GM12878 (cell line): ENCODE measurements around the gene MAVS. TPM values are rescaled to one million over a fixed set of nuclear protein-coding genes. Genes with fewer than 3 reads are reported as not detected.

Experiments used
- ATAC-seq: fragments of 200-7000 bp; cut with Tn5 transposase; 3 replicates; pipeline ENCODE4 v1.9.1; 2020; ENCODE audit warnings: mild to moderate bottlenecking, moderate library complexity
- BruUV-seq: library from RNA; stranded (reverse); fragments of 400-500 nt; replicated peaks from 2 replicates; lab custom pipeline; 2021; lab: Mats Ljungman, UMichigan
- CTCF ChIA-PET: fragments of 300-600 bp; sonication (Branson Sonifier 250); formaldehyde crosslinking; extraction: SDS; loops from one replicate; lab custom pipeline; 2021; ENCODE audit warnings: inconsistent platforms; lab: Yijun Ruan, JAX
- POLR2A ChIA-PET: fragments of 350-600 bp; formaldehyde crosslinking; extraction: SDS; loops from one replicate; lab custom pipeline; 2021; ENCODE audit warnings: inconsistent platforms; lab: Charles Lee
- RAD21 ChIA-PET: fragments of 300-600 bp; sonication (Branson Sonifier 250); formaldehyde crosslinking; loops from one replicate; lab custom pipeline; 2023; ENCODE audit warnings: antibody characterized with exemption; ENCODE audit not compliant: unreplicated experiment; lab: Charles Lee
- SMC1A ChIA-PET: fragments of 300-600 bp; sonication (Branson Sonifier 250); formaldehyde crosslinking; loops from one replicate; lab custom pipeline; 2023; ENCODE audit not compliant: unreplicated experiment, uncharacterized antibody; lab: Charles Lee
- DNase-seq: peaks from one replicate; pipeline ENCODE4 v3.0.0-alpha.2; 2011; ENCODE audit warnings: low read depth, low spot score
- FAIRE-seq: peaks from 3 replicates; lab custom pipeline; 2011; peaks lifted over from hg19 to GRCh38; lab: Jason Lieb, UNC
- H2AFZ ChIP-seq: 2 replicates; pipeline ENCODE4 v1.6.0; 2011; ENCODE audit warnings: low read depth, low read length, control low read depth; ENCODE audit not compliant: control insufficient read depth
- H3K27ac ChIP-seq: 2 replicates; pipeline ENCODE4 v1.5.1; 2011; ENCODE audit warnings: control low read depth; ENCODE audit not compliant: control insufficient read depth, insufficient read depth
- H3K27me3 ChIP-seq, 2 experiments: replicated peaks in 1 of 2; 2 replicates each; pipeline versions ENCODE4 v1.6.0 to v1.6.1; 2011; ENCODE audit warnings: low read length in 1 of 2; ENCODE audit not compliant: control insufficient read depth in 2 of 2, insufficient read depth in 2 of 2
- H3K36me3 ChIP-seq, 2 experiments: 2 replicates each; pipeline ENCODE4 v1.5.1; 2011; ENCODE audit warnings: low read length in 1 of 2; ENCODE audit not compliant: control insufficient read depth in 2 of 2, insufficient read depth in 2 of 2
- H3K4me1 ChIP-seq: 2 replicates; pipeline ENCODE4 v1.6.1; 2011; ENCODE audit warnings: mild to moderate bottlenecking, low read length, moderate library complexity, mixed read lengths; ENCODE audit not compliant: control insufficient read depth, insufficient read depth
- H3K4me2 ChIP-seq: 2 replicates; pipeline ENCODE4 v1.6.0; 2011; ENCODE audit warnings: control low read depth; ENCODE audit not compliant: control insufficient read depth, insufficient read depth
- H3K4me3 ChIP-seq: fragments of 200-600 bp; sonication (generic); 2 replicates; pipeline ENCODE4 v1.5.1; 2016
- H3K79me2 ChIP-seq: 2 replicates; pipeline ENCODE4 v1.6.0; 2011; ENCODE audit warnings: low read length; ENCODE audit not compliant: control insufficient read depth, insufficient read depth
- H3K9ac ChIP-seq: 2 replicates; pipeline ENCODE4 v1.8.0; 2011; ENCODE audit warnings: low read length, control low read depth, mixed read lengths; ENCODE audit not compliant: control insufficient read depth, insufficient read depth
- H3K9me3 ChIP-seq: replicated peaks from 3 replicates; pipeline ENCODE4 v1.5.1; 2011; ENCODE audit warnings: mild to moderate bottlenecking, low read length; ENCODE audit not compliant: control insufficient read depth, insufficient read depth
- H4K20me1 ChIP-seq: 2 replicates; pipeline ENCODE4 v1.6.0; 2011; ENCODE audit not compliant: control insufficient read depth, insufficient read depth
- BCL3 ChIP-seq: IDR thresholded peaks from 2 replicates; pipeline ENCODE4 v1.6.1; 2011; ENCODE audit warnings: borderline replicate concordance, low read depth, mild to moderate bottlenecking, moderate library complexity, low read length; ENCODE audit not compliant: insufficient read depth, poor library complexity, severe bottlenecking
- NFYA ChIP-seq: IDR thresholded peaks from 2 replicates; pipeline ENCODE4 v1.6.1; 2011; ENCODE audit warnings: low read depth, mild to moderate bottlenecking, low read length, improper control_type of control experiment, borderline replicate concordance
- NR2F1 ChIP-seq: fragments of 450-650 bp; conservative IDR thresholded peaks from 2 replicates; pipeline ENCODE4 v1.6.1; 2017; ENCODE audit warnings: mild to moderate bottlenecking
- PAX8 ChIP-seq: fragments of 450-650 bp; IDR thresholded peaks from 2 replicates; pipeline ENCODE4 v1.6.1; 2017; ENCODE audit warnings: mild to moderate bottlenecking, moderate library complexity
- POLR2A ChIP-seq: IDR thresholded peaks from 2 replicates; pipeline ENCODE4 v1.6.1; 2011; ENCODE audit warnings: low read depth, mild to moderate bottlenecking, low read length
- SMAD5 ChIP-seq: IDR thresholded peaks from 2 replicates; pipeline ENCODE4 v1.6.1; 2016; ENCODE audit warnings: antibody characterized with exemption, low read depth
- SMC3 ChIP-seq: IDR thresholded peaks from 2 replicates; pipeline ENCODE4 v1.6.1; 2011; ENCODE audit warnings: low read length, improper control_type of control experiment, borderline replicate concordance
- USF2 ChIP-seq: IDR thresholded peaks from 2 replicates; pipeline ENCODE4 v1.6.1; 2011; ENCODE audit warnings: low read depth, low read length, improper control_type of control experiment, borderline replicate concordance
- YY1 ChIP-seq: IDR thresholded peaks from 2 replicates; pipeline ENCODE4 v1.6.1; 2011; ENCODE audit warnings: low read depth, mild to moderate bottlenecking, low read length
- ZNF622 ChIP-seq: fragments of 450-650 bp; IDR thresholded peaks from 2 replicates; pipeline ENCODE4 v1.6.1; 2017; ENCODE audit warnings: mild to moderate bottlenecking, inconsistent platforms
- WGBS: methylation state at CpG from one replicate; pipeline ENCODE4 v1.1.6; 2016; ENCODE audit warnings: low lambda C conversion rate; ENCODE audit not compliant: insufficient replicate concordance, insufficient coverage; ENCODE audit errors: missing lambda C conversion rate; 5-methylcytosine and 5-hydroxymethylcytosine counted together
- in situ Hi-C: fragments of 300-500 bp; cut with MboI; formaldehyde crosslinking; loops from 9 replicates; pipeline ENCODE4 v1.14.3; 2018; ENCODE audit warnings: mixed read lengths
- intact Hi-C: fragments of 100-400 bp; cut with micrococcal nuclease; formaldehyde crosslinking; loops from one replicate; pipeline ENCODE4 v1.14.2; 2022; ENCODE audit not compliant: unreplicated experiment
- polyA plus RNA-seq, 11 experiments: library from polyadenylated mRNA; depleted of rRNA in 4 of 11; unstranded in 6 of 11; stranded (reverse) in 5 of 11; fragments of >200 nt; fragmentation: Nextera tagmentation in 4 of 11; fragmentation: Illumina TruSeq in 1 of 11; extraction: Ambion mirVana in 4 of 11; extraction: Trizol in 1 of 11; gene quantifications; 1 replicate in 1 of 11; 2 replicates in 10 of 11; pipeline versions ENCODE4 v1.2.1 to v1.2.3, GENCODE V29; 2011 to 2016; ENCODE audit warnings: inconsistent platforms in 2 of 11, missing spikeins in 2 of 11, low read depth in 1 of 11
- total RNA-seq, 4 experiments: library from RNA; depleted of rRNA in 3 of 4; stranded (reverse); fragments of >200 nt in 3 of 4; fragmentation: Illumina TruSeq in 1 of 4; extraction: Trizol in 1 of 4; gene quantifications; 2 replicates each; pipeline versions ENCODE4 v1.2.1 to v1.2.3, GENCODE V29; 2013 to 2021
- TF ChIP-seq, protein P1 (sequence below), 3 experiments: IDR thresholded peaks in 2 of 3; conservative IDR thresholded peaks in 1 of 3; 2 replicates each; pipeline ENCODE4 v1.5.1; 2011; ENCODE audit warnings: low read depth in 3 of 3, low read length in 3 of 3, mild to moderate bottlenecking in 3 of 3, control low read depth in 2 of 3, moderate library complexity in 2 of 3, inconsistent platforms in 1 of 3, mixed read lengths in 1 of 3; ENCODE audit not compliant: control insufficient read depth in 2 of 3, insufficient read depth in 1 of 3; ENCODE audit errors: extremely low read depth in 1 of 3
- TF ChIP-seq, protein P2 (sequence below): fragments of 450-650 bp; IDR thresholded peaks from 2 replicates; pipeline ENCODE4 v1.6.1; 2018; ENCODE audit warnings: mild to moderate bottlenecking, low read depth, moderate library complexity; ENCODE audit not compliant: partially characterized antibody

MAVS gene
- total and polyA plus RNA-seq, 10 of the 15 experiments (the other 5 are each of a cell fraction or from before 2014, with no cell fraction given) = 1.6 to 25.2 (median 12.6) TPM

GRCh38 chr20:3862333-3862732, 15.7 kb downstream of the MAVS start:
- TF ChIP-seq SMAD5 = no peak
- no peak for TF ChIP-seq BCL3
- no peak for TF ChIP-seq NFYA
- no peak for TF ChIP-seq SMC3
- TF ChIP-seq USF2 = no peak
- TF ChIP-seq POLR2A = no peak
- TF ChIP-seq, protein P1, sequence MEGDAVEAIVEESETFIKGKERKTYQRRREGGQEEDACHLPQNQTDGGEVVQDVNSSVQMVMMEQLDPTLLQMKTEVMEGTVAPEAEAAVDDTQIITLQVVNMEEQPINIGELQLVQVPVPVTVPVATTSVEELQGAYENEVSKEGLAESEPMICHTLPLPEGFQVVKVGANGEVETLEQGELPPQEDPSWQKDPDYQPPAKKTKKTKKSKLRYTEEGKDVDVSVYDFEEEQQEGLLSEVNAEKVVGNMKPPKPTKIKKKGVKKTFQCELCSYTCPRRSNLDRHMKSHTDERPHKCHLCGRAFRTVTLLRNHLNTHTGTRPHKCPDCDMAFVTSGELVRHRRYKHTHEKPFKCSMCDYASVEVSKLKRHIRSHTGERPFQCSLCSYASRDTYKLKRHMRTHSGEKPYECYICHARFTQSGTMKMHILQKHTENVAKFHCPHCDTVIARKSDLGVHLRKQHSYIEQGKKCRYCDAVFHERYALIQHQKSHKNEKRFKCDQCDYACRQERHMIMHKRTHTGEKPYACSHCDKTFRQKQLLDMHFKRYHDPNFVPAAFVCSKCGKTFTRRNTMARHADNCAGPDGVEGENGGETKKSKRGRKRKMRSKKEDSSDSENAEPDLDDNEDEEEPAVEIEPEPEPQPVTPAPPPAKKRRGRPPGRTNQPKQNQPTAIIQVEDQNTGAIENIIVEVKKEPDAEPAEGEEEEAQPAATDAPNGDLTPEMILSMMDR (IDR thresholded peaks at IDR 0.05 in 2 of 3, conservative IDR thresholded peaks at IDR 0.05 in 1 of 3; ENCODE audit: control insufficient read depth in 2 of 3, extremely low read depth in 1 of 3, insufficient read depth in 1 of 3, low read depth in 3 of 3, low read length in 3 of 3) = no peak
- no peak for TF ChIP-seq YY1
- no peak for TF ChIP-seq PAX8
- no peak for TF ChIP-seq NR2F1
- TF ChIP-seq, protein P2, sequence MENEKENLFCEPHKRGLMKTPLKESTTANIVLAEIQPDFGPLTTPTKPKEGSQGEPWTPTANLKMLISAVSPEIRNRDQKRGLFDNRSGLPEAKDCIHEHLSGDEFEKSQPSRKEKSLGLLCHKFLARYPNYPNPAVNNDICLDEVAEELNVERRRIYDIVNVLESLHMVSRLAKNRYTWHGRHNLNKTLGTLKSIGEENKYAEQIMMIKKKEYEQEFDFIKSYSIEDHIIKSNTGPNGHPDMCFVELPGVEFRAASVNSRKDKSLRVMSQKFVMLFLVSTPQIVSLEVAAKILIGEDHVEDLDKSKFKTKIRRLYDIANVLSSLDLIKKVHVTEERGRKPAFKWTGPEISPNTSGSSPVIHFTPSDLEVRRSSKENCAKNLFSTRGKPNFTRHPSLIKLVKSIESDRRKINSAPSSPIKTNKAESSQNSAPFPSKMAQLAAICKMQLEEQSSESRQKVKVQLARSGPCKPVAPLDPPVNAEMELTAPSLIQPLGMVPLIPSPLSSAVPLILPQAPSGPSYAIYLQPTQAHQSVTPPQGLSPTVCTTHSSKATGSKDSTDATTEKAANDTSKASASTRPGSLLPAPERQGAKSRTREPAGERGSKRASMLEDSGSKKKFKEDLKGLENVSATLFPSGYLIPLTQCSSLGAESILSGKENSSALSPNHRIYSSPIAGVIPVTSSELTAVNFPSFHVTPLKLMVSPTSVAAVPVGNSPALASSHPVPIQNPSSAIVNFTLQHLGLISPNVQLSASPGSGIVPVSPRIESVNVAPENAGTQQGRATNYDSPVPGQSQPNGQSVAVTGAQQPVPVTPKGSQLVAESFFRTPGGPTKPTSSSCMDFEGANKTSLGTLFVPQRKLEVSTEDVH = no peak
- TF ChIP-seq ZNF622 = no peak
- TF ChIP-seq, all 136 proteins: peak for 0
- Histone ChIP-seq H3K4me2 (no peak overlapping the region), H3K4me1 (no peaks in the 10 kb centered on the region; the same call in 1 of the 2 replicates), H3K9me3 (peaks cover 1% of the 10 kb centered on the region; the same call in 1 of the 3 replicates), H3K4me3 (no peak overlapping the region), H3K27ac (no peak overlapping the region), H3K27me3 (no peaks in the 10 kb centered on the region), H4K20me1 (no peaks in the 10 kb centered on the region), H3K36me3 (peaks cover 31 to 39% of the 10 kb centered on the region in 2 experiments), H3K79me2 (no peaks in the 10 kb centered on the region), H3K9ac (no peak overlapping the region), H2AFZ (no peak overlapping the region)
- ChIA-PET POLR2A (no interaction called here), CTCF (no interaction called here), RAD21 (no interaction called here), SMC1A (no interaction called here)
- in situ Hi-C loops = no loop called here
- 100% methylated on average over 1 of the region's 1 CpG for WGBS
- ATAC-seq (no peak), DNase-seq (no peak), FAIRE-seq (no peak)
- no TSS peak for BruUV-seq
- intact Hi-C loops = no loop called here
